Measurements from ENCODE around the gene XPNPEP1. TPM values are rescaled to one million over a fixed set of nuclear protein-coding genes. Genes with fewer than 3 reads are reported as not detected.
A peak's percentile ranks its signal among the peaks of the same experiment; 100 is the strongest.

XPNPEP1 gene
- polyA plus RNA-seq, 4 donors, result 81.8 to 88.7 (median 84.8) TPM

GRCh38 chr10:109895848-109896247 lies 27.5 kb downstream of the XPNPEP1 start:
- no peak for DNase-seq (ENCODE audit: low read depth in 4 of 4, low spot score in 3 of 4)

- no peak for DNase-seq (ENCODE audit: low read depth in 4 of 4, low spot score in 3 of 4)
Observed at GRCh38 chr10:109895095-109895818, 28.1 kb downstream of the XPNPEP1 start.

- DNase-seq (ENCODE audit: low read depth in 4 of 4, low spot score in 3 of 4), result no peak
Observed at GRCh38 chr10:109894516-109894915, 28.8 kb downstream of the XPNPEP1 start.

GRCh38 chr10:109893386-109893785 lies 29.9 kb downstream of the XPNPEP1 start:
- no peak for DNase-seq (ENCODE audit: low read depth in 4 of 4, low spot score in 3 of 4)

- no peak for DNase-seq (ENCODE audit: low read depth in 4 of 4, low spot score in 3 of 4)
Observed at GRCh38 chr10:109892931-109893330, 30.4 kb downstream of the XPNPEP1 start.

GRCh38 chr10:109892117-109892516 lies 31.2 kb downstream of the XPNPEP1 start:
- DNase-seq (ENCODE audit: low read depth in 4 of 4, low spot score in 3 of 4), result no peak

GRCh38 chr10:109891105-109891504 lies 32.2 kb downstream of the XPNPEP1 start:
- no peak for DNase-seq (ENCODE audit: low read depth in 4 of 4, low spot score in 3 of 4)

- no peak for DNase-seq (ENCODE audit: low read depth in 4 of 4, low spot score in 3 of 4)
Observed at GRCh38 chr10:109889867-109890266, 33.4 kb downstream of the XPNPEP1 start.

- no peak for DNase-seq (ENCODE audit: low read depth in 4 of 4, low spot score in 3 of 4)
Observed at GRCh38 chr10:109887776-109888175, 35.5 kb downstream of the XPNPEP1 start.

- peak in 1 of 4 donors; percentile 49 for DNase-seq (ENCODE audit: low read depth in 4 of 4, low spot score in 3 of 4)
Observed at GRCh38 chr10:109887243-109887642, 36.1 kb downstream of the XPNPEP1 start.

- no peak for DNase-seq (ENCODE audit: low read depth in 4 of 4, low spot score in 3 of 4)
Observed at GRCh38 chr10:109886781-109887140, 36.5 kb downstream of the XPNPEP1 start.

GRCh38 chr10:109886037-109886780 lies 37.1 kb downstream of the XPNPEP1 start:
- no peak for DNase-seq (ENCODE audit: low read depth in 4 of 4, low spot score in 3 of 4)

GRCh38 chr10:109883859-109884771 lies 39.2 kb downstream of the XPNPEP1 start:
- DNase-seq (ENCODE audit: low read depth in 4 of 4, low spot score in 3 of 4), result peak; percentile 78 to 87 (median 84)

GRCh38 chr10:109882251-109883057 lies 40.9 kb downstream of the XPNPEP1 start:
- no peak for DNase-seq (ENCODE audit: low read depth in 4 of 4, low spot score in 3 of 4)

GRCh38 chr10:109881769-109882057 lies 41.6 kb downstream of the XPNPEP1 start:
- DNase-seq (ENCODE audit: low read depth in 4 of 4, low spot score in 3 of 4), result no peak

- no peak for DNase-seq (ENCODE audit: low read depth in 4 of 4, low spot score in 3 of 4)
Observed at GRCh38 chr10:109880886-109881768, 42.2 kb downstream of the XPNPEP1 start.

- no peak for DNase-seq (ENCODE audit: low read depth in 4 of 4, low spot score in 3 of 4)
Observed at GRCh38 chr10:109877546-109877945, 45.8 kb downstream of the XPNPEP1 start.

GRCh38 chr10:109875828-109876821 lies 47.2 kb downstream of the XPNPEP1 start:
- no peak for DNase-seq (ENCODE audit: low read depth in 4 of 4, low spot score in 3 of 4)

Data from left renal pelvis (tissue), 4 donors.